ENCODE data around the gene RNASE4. TPM values are rescaled to one million over a fixed set of nuclear protein-coding genes. Genes with fewer than 3 reads are reported as not detected.

The RNASE4 gene
- 0.61 and 0.94 TPM in 2 replicates for total RNA-seq (2014; rRNA removed; shearing (Covaris generic))

GRCh38 chr14:20683891-20684661 is at the start of gene RNASE4:
RNASE4 (plus strand) TSS chr14:20684560; CDS start chr14:20699372, 14,812 bp downstream.

GRCh38 chr14:20641591-20641990 is 42.8 kb upstream of the RNASE4 start, which contains the start of gene OR6S1:
OR6S1 (minus strand) TSS chr14:20641691; CDS start chr14:20641691, 0 bp downstream.

GRCh38 chr14:20688167-20688839 is 3.9 kb downstream of the RNASE4 start, which contains the start of gene ANG:
ANG (plus strand) TSS chr14:20688764; CDS start chr14:20693565, 4,801 bp downstream.

GRCh38 chr14:20745571-20746358 is 61.4 kb downstream of the RNASE4 start, which contains the start of gene EDDM3A:
EDDM3A (plus strand) TSS chr14:20745887; CDS start chr14:20747581, 1,694 bp downstream.

Small RNAs within 50 kb of the gene (small RNA-seq; reads per million reads assigned to genes)
- gene RF00019, result not detected

Other genes with a start within 250 kb of the RNASE4 start
- gene KLHL33, start 248.4 kb upstream of the RNASE4 start, total RNA-seq (2014; rRNA removed; shearing (Covaris generic)), result 0.05 TPM in 1 of 2 replicates, not detected in the other
- 16.4 and 19.1 TPM in 2 replicates for gene OSGEP, start 229.7 kb upstream of the RNASE4 start, total RNA-seq (2014; rRNA removed; shearing (Covaris generic))
- 86.7 and 96.2 TPM in 2 replicates for gene APEX1, start 229.3 kb upstream of the RNASE4 start, total RNA-seq (2014; rRNA removed; shearing (Covaris generic))
- gene PIP4P1, start 223.1 kb upstream of the RNASE4 start, total RNA-seq (2014; rRNA removed; shearing (Covaris generic)), result 13.1 and 14.8 TPM in 2 replicates
- gene PNP, start 215.2 kb upstream of the RNASE4 start, total RNA-seq (2014; rRNA removed; shearing (Covaris generic)), result 59.5 and 62.4 TPM in 2 replicates
- gene RNASE10, start 179.0 kb upstream of the RNASE4 start, total RNA-seq (2014; rRNA removed; shearing (Covaris generic)), result not detected in 2 replicates
- gene RNASE9, start 123.5 kb upstream of the RNASE4 start, total RNA-seq (2014; rRNA removed; shearing (Covaris generic)), result not detected in 2 replicates
- gene RNASE11, start 96.6 kb upstream of the RNASE4 start, total RNA-seq (2014; rRNA removed; shearing (Covaris generic)), result 0.11 TPM in 1 of 2 replicates, not detected in the other
- not detected in 2 replicates for gene RNASE12, start 93.2 kb upstream of the RNASE4 start, total RNA-seq (2014; rRNA removed; shearing (Covaris generic))
- not detected in 2 replicates for gene OR6S1, start 42.9 kb upstream of the RNASE4 start, total RNA-seq (2014; rRNA removed; shearing (Covaris generic))
- gene ANG, start 4.2 kb downstream of the RNASE4 start, total RNA-seq (2014; rRNA removed; shearing (Covaris generic)), result 0.72 and 1.1 TPM in 2 replicates
- not detected in 2 replicates for gene EDDM3A, start 61.3 kb downstream of the RNASE4 start, total RNA-seq (2014; rRNA removed; shearing (Covaris generic))
- gene EDDM3B, start 83.8 kb downstream of the RNASE4 start, total RNA-seq (2014; rRNA removed; shearing (Covaris generic)), result not detected in 2 replicates
- gene RNASE6, start 96.7 kb downstream of the RNASE4 start, total RNA-seq (2014; rRNA removed; shearing (Covaris generic)), result not detected in 2 replicates
- gene RNASE1, start 118.3 kb downstream of the RNASE4 start, total RNA-seq (2014; rRNA removed; shearing (Covaris generic)), result not detected in 2 replicates
- not detected in 2 replicates for gene RNASE3, start 206.8 kb downstream of the RNASE4 start, total RNA-seq (2014; rRNA removed; shearing (Covaris generic))